Esophagus (tissue), 2 donors: ENCODE measurements around the gene ANAPC1. TPM values are rescaled to one million over a fixed set of nuclear protein-coding genes. Genes with fewer than 3 reads are reported as not detected.
"Not testable (repeated sequence)": the region's sequence is repeated elsewhere in the genome, so short reads cannot be mapped to it uniquely, and the experiment has no call there.

Experiments used
- H3K27ac ChIP-seq, 2 donors: one replicate each; pipeline ENCODE4 v1.5.1; 2013; ENCODE audit warnings: low read depth in 2 of 2, mild to moderate bottlenecking in 2 of 2, inconsistent platforms in 1 of 2, low read length in 1 of 2, moderate library complexity in 1 of 2
- H3K27me3 ChIP-seq, 2 donors: one replicate each; pipeline ENCODE4 v1.6.1; 2013; ENCODE audit warnings: low read length in 2 of 2, control low read depth in 1 of 2, mild to moderate bottlenecking in 1 of 2; ENCODE audit not compliant: insufficient read depth in 2 of 2, control insufficient read depth in 1 of 2
- H3K36me3 ChIP-seq, 2 donors: one replicate each; pipeline ENCODE4 v1.6.1; 2013; ENCODE audit warnings: low read length in 1 of 2; ENCODE audit not compliant: control insufficient read depth in 2 of 2, insufficient read depth in 2 of 2
- H3K4me1 ChIP-seq, 2 donors: one replicate each; pipeline ENCODE4 v1.6.1; 2013; ENCODE audit warnings: low read length in 1 of 2; ENCODE audit not compliant: control insufficient read depth in 2 of 2, insufficient read depth in 2 of 2
- H3K4me3 ChIP-seq, 2 donors: one replicate each; pipeline ENCODE4 v1.5.1; 2013; ENCODE audit warnings: low read length in 2 of 2, mild to moderate bottlenecking in 2 of 2, low read depth in 1 of 2, moderate library complexity in 1 of 2
- H3K9me3 ChIP-seq, 2 donors: one replicate each; pipeline ENCODE4 v1.6.1; 2013; ENCODE audit warnings: mild to moderate bottlenecking in 2 of 2, low read depth in 1 of 2, low read length in 1 of 2, moderate library complexity in 1 of 2; ENCODE audit not compliant: control insufficient read depth in 2 of 2, insufficient read depth in 1 of 2
- WGBS, 2 donors: extraction: QIAGEN DNeasy Blood & Tissue Kit; methylation state at CpG; one replicate each; pipeline ENCODE4 v1.1.7; 2013; 5-methylcytosine and 5-hydroxymethylcytosine counted together
- polyA plus RNA-seq, 2 donors: library from polyadenylated mRNA; stranded (reverse); fragments of 200-250 nt; gene quantifications; one replicate each; pipeline ENCODE4 v1.2.3, GENCODE V29; 2013
- donor health status: healthy with polysubstance abuse.
- donor health status: Bipolar disorder and iron deficiency.

ANAPC1 gene
- polyA plus RNA-seq, 2 donors = 6.1 to 6.9 TPM

DNA sequence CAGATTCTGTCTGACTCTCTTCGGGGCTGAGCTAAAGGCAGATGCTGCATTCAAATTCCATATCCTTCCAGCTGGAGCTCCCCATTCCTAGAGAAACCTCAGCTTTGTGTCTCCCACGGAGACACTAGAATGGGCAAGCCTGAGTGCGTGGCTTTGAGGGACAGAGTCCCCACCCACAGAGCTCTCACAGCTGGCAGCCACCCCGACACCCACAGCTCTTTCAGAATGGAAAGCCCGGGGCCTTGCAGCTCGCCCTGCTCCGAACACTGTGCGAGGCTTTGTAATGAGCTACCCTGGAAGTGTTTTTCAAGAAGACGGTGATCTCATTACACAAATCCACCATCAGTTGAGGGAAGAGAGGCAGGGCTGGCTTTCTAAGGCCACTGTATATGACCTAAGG, 164.4 kb downstream of the ANAPC1 start:
- 46 to 70% methylated on average over 4 to 6 of the region's 9 CpGs for WGBS, 2 donors
- not testable (repeated sequence) for H3K27me3 ChIP-seq, H3K27ac ChIP-seq, H3K4me1 ChIP-seq, H3K36me3 ChIP-seq, H3K4me3 ChIP-seq, H3K9me3 ChIP-seq

Other genes starting within 250 kb of the ANAPC1 start
- 1 to 10 TPM; 2.5 to 2.9 TPM for gene MERTK, start 14.4 kb upstream of the ANAPC1 start, polyA plus RNA-seq
- 10 to 100 TPM in 1 of 2 donors, 1 to 10 TPM in 1; 9.1 to 10.1 TPM for gene TMEM87B, start 171.1 kb upstream of the ANAPC1 start, polyA plus RNA-seq